ENCODE measurements around the gene DUSP12.

Gene DUSP12

GRCh38 chr1:161725908-161726472 is 23.6 kb upstream of the DUSP12 start:
- H3K27ac ChIP-seq (ENCODE audit: low read length) = peak overlapping the region; percentile 61
- peaks cover 56% of the 10 kb centered on the region for H3K4me1 ChIP-seq (ENCODE audit: low read length)
- H3K79me2 ChIP-seq (ENCODE audit: low read length) = no peaks in the 10 kb centered on the region; the same call in 1 of the 2 replicates
- peak overlapping the region; percentile 76 for H3K4me3 ChIP-seq (ENCODE audit: low read length)
- H3K9me3 ChIP-seq (ENCODE audit: insufficient read depth, low read length) = no peaks in the 10 kb centered on the region
- no peaks in the 10 kb centered on the region for H3K27me3 ChIP-seq (ENCODE audit: low read depth, low read length)
- H4K20me1 ChIP-seq (ENCODE audit: insufficient read depth, low read length) = no peaks in the 10 kb centered on the region
- TF ChIP-seq EZH2phosphoT487 (IDR thresholded peaks at IDR 0.05; ENCODE audit: low read depth) = no peak
- peak; percentile 32 for TF ChIP-seq CTCF (IDR thresholded peaks at IDR 0.05; ENCODE audit: low read depth, low read length)
- peak overlapping the region; percentile 80 for H3K9ac ChIP-seq (ENCODE audit: low read length)
- no peaks in the 10 kb centered on the region for H3K36me3 ChIP-seq (replicated peaks; ENCODE audit: low read depth, low read length)
- peak overlapping the region; percentile 42; the same call in 1 of the 2 replicates for H2AFZ ChIP-seq (ENCODE audit: low read depth, low read length)
- H3K4me2 ChIP-seq (ENCODE audit: low read length) = peak overlapping the region; percentile 95

GRCh38 chr1:161726473-161727255 is 22.9 kb upstream of the DUSP12 start:
- H3K27me3 ChIP-seq (ENCODE audit: low read depth, low read length) = no peaks in the 10 kb centered on the region
- peak overlapping the region; percentile 95 for H3K4me2 ChIP-seq (ENCODE audit: low read length)
- H4K20me1 ChIP-seq (ENCODE audit: insufficient read depth, low read length) = no peaks in the 10 kb centered on the region
- no peaks in the 10 kb centered on the region for H3K9me3 ChIP-seq (ENCODE audit: insufficient read depth, low read length)
- H3K79me2 ChIP-seq (ENCODE audit: low read length) = no peaks in the 10 kb centered on the region; the same call in 1 of the 2 replicates
- TF ChIP-seq EZH2phosphoT487 (IDR thresholded peaks at IDR 0.05; ENCODE audit: low read depth) (no peak), CTCF (IDR thresholded peaks at IDR 0.05; ENCODE audit: low read depth, low read length) (no peak)
- no peaks in the 10 kb centered on the region for H3K36me3 ChIP-seq (replicated peaks; ENCODE audit: low read depth, low read length)
- peak overlapping the region; percentile 39 for H2AFZ ChIP-seq (ENCODE audit: low read depth, low read length)
- H3K4me3 ChIP-seq (ENCODE audit: low read length) = peak overlapping the region; percentile 76
- peaks cover 49% of the 10 kb centered on the region for H3K4me1 ChIP-seq (ENCODE audit: low read length)
- H3K9ac ChIP-seq (ENCODE audit: low read length) = peak overlapping the region; percentile 80
- H3K27ac ChIP-seq (ENCODE audit: low read length) = peak overlapping the region; percentile 61

- H3K9ac ChIP-seq (ENCODE audit: low read length) = peak overlapping the region; percentile 73
- peak overlapping the region; percentile 83 for H3K4me2 ChIP-seq (ENCODE audit: low read length)
- no peaks in the 10 kb centered on the region; the same call in 1 of the 2 replicates for H3K79me2 ChIP-seq (ENCODE audit: low read length)
- no peaks in the 10 kb centered on the region for H4K20me1 ChIP-seq (ENCODE audit: insufficient read depth, low read length)
- peak overlapping the region; percentile 39 for H2AFZ ChIP-seq (ENCODE audit: low read depth, low read length)
- no peaks in the 10 kb centered on the region for H3K9me3 ChIP-seq (ENCODE audit: insufficient read depth, low read length)
- TF ChIP-seq EZH2phosphoT487 (IDR thresholded peaks at IDR 0.05; ENCODE audit: low read depth) (no peak), CTCF (IDR thresholded peaks at IDR 0.05; ENCODE audit: low read depth, low read length) (no peak)
- H3K4me1 ChIP-seq (ENCODE audit: low read length) = peaks cover 43% of the 10 kb centered on the region
- no peaks in the 10 kb centered on the region for H3K36me3 ChIP-seq (replicated peaks; ENCODE audit: low read depth, low read length)
- H3K4me3 ChIP-seq (ENCODE audit: low read length) = peak overlapping the region; percentile 76
- H3K27ac ChIP-seq (ENCODE audit: low read length) = peak overlapping the region; percentile 43
- H3K27me3 ChIP-seq (ENCODE audit: low read depth, low read length) = no peaks in the 10 kb centered on the region
These were observed 22.2 kb upstream of the DUSP12 start for GRCh38 chr1:161727256-161727924.
